ENCODE measurements around the gene DDHD1. TPM values are rescaled to one million over a fixed set of nuclear protein-coding genes. Genes with fewer than 3 reads are reported as not detected.

The DDHD1 gene
- total and polyA plus RNA-seq, 2 experiments from 2014 or later = 11.2 to 28.9 TPM

- ATAC-seq = peak; percentile 42; the same call in 2 of the 3 replicates
- no peaks in the 10 kb centered on the region for H3K4me1 ChIP-seq (ENCODE audit: insufficient read depth)
- no peaks in the 10 kb centered on the region for H3F3A ChIP-seq (replicated peaks; ENCODE audit: low read depth)
- no peak overlapping the region for H3K27ac ChIP-seq (ENCODE audit: low read depth)
- Mint-ChIP-seq H3K36me3 (ENCODE audit: low read depth) (no peaks in the 10 kb centered on the region), H3K4me3 (no peak overlapping the region), H3K9me3 (no peaks in the 10 kb centered on the region), H3K27ac (no peak overlapping the region), H3K27me3 (ENCODE audit: insufficient read depth, low read depth, poor library complexity) (peaks cover 5% of the 10 kb centered on the region), H3K4me1 (peaks cover 2% of the 10 kb centered on the region; the same call in 1 of the 3 replicates)
- no peak overlapping the region for H3K4me2 ChIP-seq
- TF ChIP-seq EZH2 (IDR thresholded peaks at IDR 0.05; ENCODE audit: low read depth, unreplicated experiment) (no peak), CREB1 (CRISPR knock-in tag; IDR thresholded peaks at IDR 0.05; ENCODE audit: low read depth) (no peak), ZNF331 (CRISPR knock-in tag; IDR thresholded peaks at IDR 0.05; ENCODE audit: low read depth) (no peak), NANOG (IDR thresholded peaks at IDR 0.05; ENCODE audit: borderline replicate concordance) (no peak), POLR2AphosphoS5 (IDR thresholded peaks at IDR 0.05; ENCODE audit: low read depth) (no peak), JUNB (IDR thresholded peaks at IDR 0.05; ENCODE audit: unreplicated experiment) (no peak), ETS1 (IDR thresholded peaks at IDR 0.05) (no peak), ZNF114 (CRISPR knock-in tag; IDR thresholded peaks at IDR 0.05) (no peak), ZNF462 (CRISPR knock-in tag; IDR thresholded peaks at IDR 0.05) (no peak), REST (IDR thresholded peaks at IDR 0.05; ENCODE audit: unreplicated experiment) (no peak), STAT1 (IDR thresholded peaks at IDR 0.05; ENCODE audit: unreplicated experiment) (no peak), EZH2phosphoT487 (IDR thresholded peaks at IDR 0.05; ENCODE audit: unreplicated experiment) (no peak), CTCF (conservative IDR thresholded peaks at IDR 0.05; ENCODE audit: low read depth in 2 of 2) (no peak)
- H3K36me3 ChIP-seq (ENCODE audit: insufficient read depth) = no peaks in the 10 kb centered on the region
- H3K27me3 ChIP-seq (ENCODE audit: insufficient read depth) = no peaks in the 10 kb centered on the region
- no peak for DNase-seq (ENCODE audit: low spot score)
- H3K4me3 ChIP-seq = no peak overlapping the region
- no peaks in the 10 kb centered on the region for H4K20me1 ChIP-seq (replicated peaks; ENCODE audit: insufficient read depth)
- peak overlapping the region; percentile 84; the same call in 1 of the 2 replicates for H2AFZ ChIP-seq
- no peaks in the 10 kb centered on the region for H3K9me2 ChIP-seq (ENCODE audit: insufficient read depth)
- H3K79me2 ChIP-seq (replicated peaks; ENCODE audit: insufficient read depth) = no peaks in the 10 kb centered on the region
These were observed 151.2 kb downstream of the DDHD1 start for GRCh38 chr14:53001787-53002378.

All from GM23338 (cell line).